ENCODE measurements around the gene MAPK11.

GRCh38 chr22:50274771-50275170 lies 4.6 kb upstream of the MAPK11 start:
- TF ChIP-seq POLR2A (IDR thresholded peaks at IDR 0.05) = no peak
- TF ChIP-seq, protein P1, sequence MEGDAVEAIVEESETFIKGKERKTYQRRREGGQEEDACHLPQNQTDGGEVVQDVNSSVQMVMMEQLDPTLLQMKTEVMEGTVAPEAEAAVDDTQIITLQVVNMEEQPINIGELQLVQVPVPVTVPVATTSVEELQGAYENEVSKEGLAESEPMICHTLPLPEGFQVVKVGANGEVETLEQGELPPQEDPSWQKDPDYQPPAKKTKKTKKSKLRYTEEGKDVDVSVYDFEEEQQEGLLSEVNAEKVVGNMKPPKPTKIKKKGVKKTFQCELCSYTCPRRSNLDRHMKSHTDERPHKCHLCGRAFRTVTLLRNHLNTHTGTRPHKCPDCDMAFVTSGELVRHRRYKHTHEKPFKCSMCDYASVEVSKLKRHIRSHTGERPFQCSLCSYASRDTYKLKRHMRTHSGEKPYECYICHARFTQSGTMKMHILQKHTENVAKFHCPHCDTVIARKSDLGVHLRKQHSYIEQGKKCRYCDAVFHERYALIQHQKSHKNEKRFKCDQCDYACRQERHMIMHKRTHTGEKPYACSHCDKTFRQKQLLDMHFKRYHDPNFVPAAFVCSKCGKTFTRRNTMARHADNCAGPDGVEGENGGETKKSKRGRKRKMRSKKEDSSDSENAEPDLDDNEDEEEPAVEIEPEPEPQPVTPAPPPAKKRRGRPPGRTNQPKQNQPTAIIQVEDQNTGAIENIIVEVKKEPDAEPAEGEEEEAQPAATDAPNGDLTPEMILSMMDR (IDR thresholded peaks at IDR 0.05) = no peak

All from Peyer's patch (tissue), 4 donors.